OCI-LY1 (cell line): Measurements from ENCODE around the gene RNF175.

ENCODE experiments used
- H2AFZ ChIP-seq: fragments of 200-600 bp; sonication (generic), shearing (Covaris generic); 2 replicates; pipeline ENCODE4 v1.6.0; 2014; ENCODE audit warnings: antibody characterized with exemption, mild to moderate bottlenecking, low read length
- H3F3A ChIP-seq: fragments of 200-600 bp; sonication (generic), shearing (Covaris generic); 2 replicates; pipeline ENCODE4 v1.6.0; 2014; ENCODE audit warnings: mild to moderate bottlenecking, antibody characterized with exemption, low read length, moderate library complexity; ENCODE audit not compliant: insufficient read depth
- H3K27ac ChIP-seq: fragments of 200-600 bp; sonication (generic); 2 replicates; pipeline ENCODE4 v1.5.1; 2014; ENCODE audit warnings: low read length, mixed run types, mild to moderate bottlenecking, low read depth; ENCODE audit not compliant: poor library complexity, severe bottlenecking
- H3K27me3 ChIP-seq: fragments of 200-600 bp; sonication (generic); 2 replicates; pipeline ENCODE4 v1.6.0; 2014; ENCODE audit warnings: antibody characterized with exemption, mild to moderate bottlenecking, low read length, moderate library complexity; ENCODE audit not compliant: insufficient read depth
- H3K36me3 ChIP-seq: fragments of 200-600 bp; sonication (generic); 2 replicates; pipeline ENCODE4 v1.6.1; 2014; ENCODE audit warnings: mild to moderate bottlenecking, antibody characterized with exemption, low read length, moderate library complexity, mixed read lengths; ENCODE audit not compliant: insufficient read depth
- H3K4me1 ChIP-seq: fragments of 200-600 bp; sonication (generic); 2 replicates; pipeline ENCODE4 v1.5.1; 2014; ENCODE audit warnings: mild to moderate bottlenecking, low read length, moderate library complexity; ENCODE audit not compliant: insufficient read depth, severe bottlenecking
- H3K4me2 ChIP-seq: fragments of 200-600 bp; sonication (generic), shearing (Covaris generic); 2 replicates; pipeline ENCODE4 v1.6.1; 2014; ENCODE audit warnings: low read length
- H3K4me3 ChIP-seq: fragments of 200-600 bp; sonication (generic); 2 replicates; pipeline ENCODE4 v1.5.1; 2014; ENCODE audit warnings: low read length, low read depth, mild to moderate bottlenecking, mixed read lengths; ENCODE audit not compliant: poor library complexity, severe bottlenecking
- H3K79me2 ChIP-seq: fragments of 200-600 bp; shearing (Covaris generic); 2 replicates; pipeline ENCODE4 v1.6.1; 2016; ENCODE audit warnings: mixed run types, low read length, mixed read lengths; ENCODE audit not compliant: insufficient read depth
- H3K9ac ChIP-seq: fragments of 200-600 bp; sonication (generic), shearing (Covaris generic); 2 replicates; pipeline ENCODE4 v1.6.1; 2014; ENCODE audit warnings: mild to moderate bottlenecking, low read length, mixed read lengths
- H3K9me2 ChIP-seq: fragments of 200-600 bp; sonication (generic), shearing (Covaris generic); 2 replicates; pipeline ENCODE4 v1.6.1; 2014; ENCODE audit warnings: low read depth, mild to moderate bottlenecking, low read length, mixed read lengths
- H3K9me3 ChIP-seq: fragments of 200-600 bp; shearing (Covaris generic); 2 replicates; pipeline ENCODE4 v1.6.1; 2014; ENCODE audit warnings: low read length, mixed read lengths
- H4K20me1 ChIP-seq: fragments of 200-600 bp; sonication (generic), shearing (Covaris generic); 2 replicates; pipeline ENCODE4 v1.6.0; 2016; ENCODE audit warnings: mild to moderate bottlenecking, low read length; ENCODE audit not compliant: insufficient read depth
- CTCF ChIP-seq: fragments of 200-600 bp; sonication (generic), shearing (Covaris generic); IDR thresholded peaks from 2 replicates; pipeline ENCODE4 v1.5.1; 2017; ENCODE audit warnings: mild to moderate bottlenecking, antibody characterized with exemption, low read length, moderate library complexity, mixed read lengths
- EZH2 ChIP-seq: fragments of 200-600 bp; sonication (generic), shearing (Covaris generic); IDR thresholded peaks from 2 replicates; pipeline ENCODE4 v1.8.0; 2017; ENCODE audit warnings: borderline replicate concordance, mixed run types, mild to moderate bottlenecking, antibody characterized with exemption, low read length, moderate library complexity, mixed read lengths

The RNF175 gene

GRCh38 chr4:153661908-153662307, 97.9 kb downstream of the RNF175 start:
- Histone ChIP-seq H3K9ac (no peak overlapping the region), H3K9me2 (no peaks in the 10 kb centered on the region), H4K20me1 (no peaks in the 10 kb centered on the region), H3K79me2 (no peaks in the 10 kb centered on the region), H2AFZ (no peak overlapping the region), H3K4me1 (no peaks in the 10 kb centered on the region), H3F3A (no peaks in the 10 kb centered on the region), H3K27me3 (no peaks in the 10 kb centered on the region), H3K4me2 (no peak overlapping the region), H3K27ac (no peak overlapping the region), H3K4me3 (no peak overlapping the region), H3K9me3 (no peaks in the 10 kb centered on the region), H3K36me3 (no peaks in the 10 kb centered on the region)
- no peak for TF ChIP-seq CTCF
- no peak for TF ChIP-seq EZH2

GRCh38 chr4:153661215-153661822, 98.5 kb downstream of the RNF175 start:
- Histone ChIP-seq H3K4me3 (no peak overlapping the region), H3K4me2 (no peak overlapping the region), H3K4me1 (no peaks in the 10 kb centered on the region), H3K9me3 (no peaks in the 10 kb centered on the region), H3F3A (no peaks in the 10 kb centered on the region), H4K20me1 (no peaks in the 10 kb centered on the region), H3K27me3 (no peaks in the 10 kb centered on the region), H3K27ac (no peak overlapping the region), H3K9ac (no peak overlapping the region), H2AFZ (no peak overlapping the region), H3K79me2 (no peaks in the 10 kb centered on the region), H3K36me3 (no peaks in the 10 kb centered on the region), H3K9me2 (no peaks in the 10 kb centered on the region)
- TF ChIP-seq CTCF (no peak), EZH2 (no peak)
